Transverse colon (tissue), 4 donors: ENCODE measurements around the gene ABCC10. TPM values are rescaled to one million over a fixed set of nuclear protein-coding genes. Genes with fewer than 3 reads are reported as not detected.
A peak's percentile ranks its signal among the peaks of the same experiment; 100 is the strongest.

Source experiments
- DNase-seq: peaks from one replicate; pipeline ENCODE4 v3.0.0-alpha.2; 2019
- H3K27ac ChIP-seq, 4 donors: fragments of 200-600 bp; sonication (generic); 2 replicates each; pipeline ENCODE4 v1.5.1; 2016 to 2018; ENCODE audit warnings: inconsistent platforms in 4 of 4
- H3K27me3 ChIP-seq: fragments of 200-600 bp; sonication (generic); 2 replicates; pipeline ENCODE4 v1.5.1; 2017; ENCODE audit warnings: inconsistent platforms
- H3K36me3 ChIP-seq, 4 donors: fragments of 200-600 bp; sonication (generic); 2 replicates each; pipeline ENCODE4 v1.5.1; 2017 to 2019; ENCODE audit warnings: inconsistent platforms in 4 of 4
- H3K4me1 ChIP-seq, 4 donors: fragments of 200-600 bp; sonication (generic); 2 replicates each; pipeline ENCODE4 v1.5.1; 2017 to 2020; ENCODE audit warnings: inconsistent platforms in 4 of 4
- H3K4me3 ChIP-seq, 4 donors: fragments of 200-600 bp; sonication (generic); 1 replicate in 1 of 4; 2 replicates in 3 of 4; pipeline versions ENCODE4 v1.5.1 to v1.6.1; 2017 to 2019; ENCODE audit warnings: inconsistent platforms in 4 of 4
- H3K9me3 ChIP-seq, 2 donors: fragments of 200-600 bp; sonication (generic); 2 replicates each; pipeline ENCODE4 v1.5.1; 2017 to 2019; ENCODE audit warnings: inconsistent platforms in 2 of 2
- EP300 ChIP-seq: sonication (generic); formaldehyde crosslinking; IDR thresholded peaks from one replicate; pipeline ENCODE4 v1.6.1; 2017; ENCODE audit warnings: antibody characterized with exemption, low read depth
- POLR2A ChIP-seq: fragments of 450-650 bp; IDR thresholded peaks from one replicate; pipeline ENCODE4 v1.6.1; 2016; ENCODE audit warnings: antibody characterized with exemption, mild to moderate bottlenecking, moderate library complexity
- POLR2AphosphoS5 ChIP-seq, 3 donors: sonication (generic); formaldehyde crosslinking; IDR thresholded peaks; one replicate each; pipeline ENCODE4 v1.6.1; 2016; ENCODE audit warnings: antibody characterized with exemption in 3 of 3
- WGBS, 2 donors: methylation state at CpG; one replicate each; pipeline ENCODE4 v1.1.5; 2018; ENCODE audit warnings: low coverage in 1 of 2; 5-methylcytosine and 5-hydroxymethylcytosine counted together
- in situ Hi-C, 4 donors: fragments of 200-750 bp; cut with MboI; loops; one replicate each; pipeline versions ENCODE4 v1.15.0 to v1.15.1; 2017; ENCODE audit warnings: low sequenced_read_pairs in 3 of 4, low pct_ligation_motif_present in 1 of 4, low pct_unique_long_range_greater_than_20kb in 1 of 4
- intact Hi-C: fragments of 100-400 bp; cut with DNase I; formaldehyde crosslinking; loops from one replicate; pipeline ENCODE4 v1.15.1; 2023; ENCODE audit warnings: low total_unique reads
- total RNA-seq, 4 donors: library from RNA; depleted of rRNA; stranded (reverse); fragments of >200 nt; gene quantifications; one replicate each; pipeline ENCODE4 v1.1.0, GENCODE V29; 2016
- TF ChIP-seq, protein P1 (sequence below), 5 experiments: fragments of 200-600 bp in 3 of 5; fragments of 450-650 bp in 2 of 5; sonication (generic) in 3 of 5; IDR thresholded peaks; 1 replicate in 2 of 5; 2 replicates in 3 of 5; pipeline ENCODE4 v1.5.1; 2016 to 2017; ENCODE audit warnings: antibody characterized with exemption in 5 of 5, inconsistent platforms in 3 of 5, mild to moderate bottlenecking in 2 of 5, moderate library complexity in 1 of 5

Gene ABCC10
- total RNA-seq, 4 donors from 2014 or later: 28.0 to 56.9 (median 33.7) TPM

DNA sequence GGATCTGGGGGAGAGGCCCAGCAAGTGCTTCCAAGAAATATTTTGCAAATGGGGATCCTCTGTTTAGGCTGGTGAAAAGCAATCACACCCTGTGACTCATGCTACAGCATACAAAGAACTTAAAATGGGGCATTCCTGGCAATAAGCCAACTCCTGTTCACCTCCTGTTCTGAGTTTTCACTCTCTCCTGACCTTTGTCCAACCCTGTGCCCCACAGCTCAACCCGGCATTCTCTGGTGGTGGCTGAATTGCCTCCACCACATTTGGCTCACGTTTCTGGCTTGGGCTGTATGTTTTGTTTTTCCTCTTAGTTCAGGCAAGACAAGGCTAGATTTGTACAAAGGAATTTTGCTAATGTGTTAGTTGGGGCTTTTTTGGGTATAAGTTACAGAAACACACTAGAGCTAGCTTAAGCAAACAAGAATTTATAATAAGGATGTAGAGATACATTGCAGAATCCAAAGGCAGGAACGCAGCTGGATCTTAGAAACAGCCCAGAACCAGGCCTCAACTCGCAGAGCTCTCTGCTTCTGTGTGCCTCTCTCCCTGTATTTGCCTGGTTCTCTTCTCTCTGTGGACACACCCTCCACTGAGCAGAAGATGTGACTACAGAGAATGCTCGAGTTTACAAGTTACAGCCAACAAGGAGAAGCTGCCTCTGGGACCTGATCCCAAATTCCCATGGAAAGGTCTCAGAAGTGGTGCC lies 9.4 kb downstream of the ABCC10 start:
- H3K27me3 ChIP-seq: no peaks in the 10 kb centered on the region
- intact Hi-C loops: no loop called here
- in situ Hi-C loops: no loop called here
- WGBS, 2 donors: 35 to 37% methylated on average over 3 to 5 of the region's 5 CpGs
- peaks cover 9 to 19% (median 15%) of the 10 kb centered on the region in 4 donors for H3K4me1 ChIP-seq
- no peak overlapping the region for H3K4me3 ChIP-seq
- peak overlapping the region; percentile 47 to 69 (median 61) for H3K27ac ChIP-seq
- no peak for DNase-seq
- H3K36me3 ChIP-seq: peaks cover 0 to 5% (median 2%) of the 10 kb centered on the region in 4 donors
- TF ChIP-seq POLR2AphosphoS5 (IDR thresholded peaks at IDR 0.05): no peak
- TF ChIP-seq, protein P1, sequence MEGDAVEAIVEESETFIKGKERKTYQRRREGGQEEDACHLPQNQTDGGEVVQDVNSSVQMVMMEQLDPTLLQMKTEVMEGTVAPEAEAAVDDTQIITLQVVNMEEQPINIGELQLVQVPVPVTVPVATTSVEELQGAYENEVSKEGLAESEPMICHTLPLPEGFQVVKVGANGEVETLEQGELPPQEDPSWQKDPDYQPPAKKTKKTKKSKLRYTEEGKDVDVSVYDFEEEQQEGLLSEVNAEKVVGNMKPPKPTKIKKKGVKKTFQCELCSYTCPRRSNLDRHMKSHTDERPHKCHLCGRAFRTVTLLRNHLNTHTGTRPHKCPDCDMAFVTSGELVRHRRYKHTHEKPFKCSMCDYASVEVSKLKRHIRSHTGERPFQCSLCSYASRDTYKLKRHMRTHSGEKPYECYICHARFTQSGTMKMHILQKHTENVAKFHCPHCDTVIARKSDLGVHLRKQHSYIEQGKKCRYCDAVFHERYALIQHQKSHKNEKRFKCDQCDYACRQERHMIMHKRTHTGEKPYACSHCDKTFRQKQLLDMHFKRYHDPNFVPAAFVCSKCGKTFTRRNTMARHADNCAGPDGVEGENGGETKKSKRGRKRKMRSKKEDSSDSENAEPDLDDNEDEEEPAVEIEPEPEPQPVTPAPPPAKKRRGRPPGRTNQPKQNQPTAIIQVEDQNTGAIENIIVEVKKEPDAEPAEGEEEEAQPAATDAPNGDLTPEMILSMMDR (IDR thresholded peaks at IDR 0.05): no peak
- TF ChIP-seq EP300: no peak
- no peaks in the 10 kb centered on the region for H3K9me3 ChIP-seq

DNA sequence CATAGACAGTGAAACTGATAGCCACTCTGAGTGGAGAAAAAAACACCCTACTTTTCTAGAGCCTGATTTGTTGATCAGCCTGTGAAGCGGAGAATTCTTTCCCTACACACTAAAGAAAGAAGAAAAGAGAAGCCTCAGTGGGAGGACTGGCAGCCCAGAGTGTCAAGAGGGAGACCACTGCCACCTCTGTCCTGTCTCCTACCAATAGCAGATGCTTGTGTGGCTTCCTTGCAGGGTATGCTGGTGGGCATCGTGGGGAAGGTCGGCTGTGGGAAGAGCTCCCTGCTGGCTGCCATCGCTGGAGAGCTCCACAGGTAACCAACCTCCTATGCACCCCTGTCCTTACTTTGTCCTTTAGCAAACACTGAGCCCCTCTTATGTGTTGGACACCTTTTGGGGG lies 10.4 kb downstream of the ABCC10 start:
- H3K9me3 ChIP-seq: no peaks in the 10 kb centered on the region
- whole genome bisulfite sequencing, 2 donors: 60 to 69% methylated on average over 1 to 4 of the region's 4 CpGs
- intact Hi-C loops (no loop called here), in situ Hi-C loops (no loop called here)
- peaks cover 9 to 19% (median 15%) of the 10 kb centered on the region in 4 donors for H3K4me1 ChIP-seq
- H3K4me3 ChIP-seq: no peak overlapping the region
- no peaks in the 10 kb centered on the region for H3K27me3 ChIP-seq
- TF ChIP-seq, protein P1 (IDR thresholded peaks at IDR 0.05): no peak
- TF ChIP-seq POLR2AphosphoS5 (IDR thresholded peaks at IDR 0.05) (no peak), POLR2A (no peak), EP300 (no peak)
- no peak overlapping the region for H3K27ac ChIP-seq
- no peak for DNase-seq
- peaks cover 0 to 9% (median 0%) of the 10 kb centered on the region in 4 donors for H3K36me3 ChIP-seq

DNA sequence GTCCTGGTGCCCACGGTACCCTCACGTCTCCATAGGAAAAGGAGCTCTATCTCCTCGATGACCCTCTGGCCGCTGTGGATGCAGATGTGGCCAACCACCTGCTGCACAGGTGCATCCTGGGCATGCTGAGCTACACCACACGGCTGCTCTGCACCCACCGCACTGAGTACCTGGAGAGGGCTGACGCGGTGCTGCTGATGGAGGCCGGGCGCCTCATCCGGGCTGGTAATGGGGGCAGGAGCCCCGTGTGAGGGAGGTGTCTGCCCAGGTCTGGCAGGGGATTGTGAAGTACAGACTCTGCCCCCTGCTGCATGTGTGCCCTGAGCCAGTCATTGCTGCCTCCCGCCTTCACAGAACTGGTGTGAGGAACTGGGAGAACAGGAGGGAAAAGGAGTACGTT lies 15.6 kb downstream of the ABCC10 start:
- intact Hi-C loops: no loop called here
- H3K4me3 ChIP-seq: no peak overlapping the region
- TF ChIP-seq, protein P1 (IDR thresholded peaks at IDR 0.05): no peak
- TF ChIP-seq POLR2A (no peak), POLR2AphosphoS5 (IDR thresholded peaks at IDR 0.05) (no peak), EP300 (no peak)
- no peaks in the 10 kb centered on the region for H3K27me3 ChIP-seq
- H3K27ac ChIP-seq: no peak overlapping the region
- no peaks in the 10 kb centered on the region for H3K9me3 ChIP-seq
- DNase-seq: no peak
- in situ Hi-C loops: no loop called here
- H3K36me3 ChIP-seq: peaks cover 0 to 28% (median 3%) of the 10 kb centered on the region in 4 donors
- 73 to 93% methylated on average over 3 to 14 of the region's 14 CpGs for WGBS, 2 donors
- H3K4me1 ChIP-seq: no peaks in the 10 kb centered on the region

DNA sequence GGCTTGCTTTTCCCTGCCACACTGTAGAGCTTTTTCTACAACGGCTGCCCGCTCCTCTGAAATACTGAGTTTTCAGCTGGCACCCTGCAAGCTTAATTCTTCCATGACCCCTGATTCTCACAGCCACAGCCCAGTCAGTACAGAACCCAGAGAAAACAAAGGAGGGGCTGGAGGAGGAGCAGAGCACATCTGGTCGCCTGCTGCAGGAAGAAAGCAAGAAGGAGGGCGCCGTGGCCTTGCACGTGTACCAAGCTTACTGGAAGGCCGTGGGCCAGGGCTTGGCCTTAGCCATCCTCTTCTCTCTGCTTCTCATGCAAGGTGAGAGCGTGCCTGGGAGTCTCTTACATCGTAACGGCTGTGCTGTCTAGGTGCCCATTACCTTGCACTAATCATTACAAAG lies 16.7 kb downstream of the ABCC10 start:
- Histone ChIP-seq H3K27ac (no peak overlapping the region), H3K27me3 (no peaks in the 10 kb centered on the region), H3K9me3 (no peaks in the 10 kb centered on the region), H3K4me3 (no peak overlapping the region), H3K4me1 (no peaks in the 10 kb centered on the region), H3K36me3 (peaks cover 0 to 27% (median 3%) of the 10 kb centered on the region in 4 donors)
- in situ Hi-C loops (no loop called here), intact Hi-C loops (no loop called here)
- no peak for TF ChIP-seq EP300
- no peak for TF ChIP-seq POLR2A
- TF ChIP-seq, protein P1 (IDR thresholded peaks at IDR 0.05): no peak
- no peak for TF ChIP-seq POLR2AphosphoS5 (IDR thresholded peaks at IDR 0.05)
- DNase-seq: no peak
- 40 to 86% methylated on average over 1 to 10 of the region's 10 CpGs for WGBS, 2 donors
